Globus pallidus (tissue), 1 donor: ENCODE measurements around the gene CRIP1.

Experiments used
- DNase-seq: peaks from one replicate; pipeline ENCODE4 v3.0.0-alpha.2; 2015; ENCODE audit warnings: low spot score

Gene CRIP1

GRCh38 chr14:105505101-105505500 lies 18.4 kb downstream of the CRIP1 start:
- no peak for DNase-seq

DNA sequence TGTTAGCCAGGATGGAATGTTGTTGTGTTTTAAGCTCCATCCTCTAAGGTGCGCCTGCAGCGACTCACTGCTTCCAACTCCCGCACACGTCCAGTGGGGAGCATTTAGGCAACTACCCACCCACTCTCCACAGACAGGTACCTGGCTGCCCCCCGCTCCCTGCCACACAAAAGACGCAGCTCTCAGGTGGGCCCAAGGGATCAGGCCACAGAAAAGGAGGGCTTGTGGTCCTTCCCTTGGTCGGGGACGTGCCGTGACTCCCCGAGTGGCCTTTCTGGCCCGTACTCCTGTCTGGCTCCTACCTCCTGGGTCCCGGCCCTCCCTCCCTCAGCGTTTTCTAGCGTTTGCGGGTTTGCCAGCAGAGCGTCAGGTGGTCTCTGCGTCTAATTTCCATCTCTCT lies 20.6 kb downstream of the CRIP1 start:
- DNase-seq = no peak

- no peak for DNase-seq
These were observed 21.4 kb downstream of the CRIP1 start for GRCh38 chr14:105508069-105508468.

- DNase-seq = no peak
These were observed 21.9 kb downstream of the CRIP1 start for GRCh38 chr14:105508601-105509000.

GRCh38 chr14:105517096-105517495 lies 30.4 kb downstream of the CRIP1 start:
- DNase-seq = no peak

- no peak for DNase-seq
These were observed 33.4 kb downstream of the CRIP1 start for GRCh38 chr14:105519946-105520698.

DNA sequence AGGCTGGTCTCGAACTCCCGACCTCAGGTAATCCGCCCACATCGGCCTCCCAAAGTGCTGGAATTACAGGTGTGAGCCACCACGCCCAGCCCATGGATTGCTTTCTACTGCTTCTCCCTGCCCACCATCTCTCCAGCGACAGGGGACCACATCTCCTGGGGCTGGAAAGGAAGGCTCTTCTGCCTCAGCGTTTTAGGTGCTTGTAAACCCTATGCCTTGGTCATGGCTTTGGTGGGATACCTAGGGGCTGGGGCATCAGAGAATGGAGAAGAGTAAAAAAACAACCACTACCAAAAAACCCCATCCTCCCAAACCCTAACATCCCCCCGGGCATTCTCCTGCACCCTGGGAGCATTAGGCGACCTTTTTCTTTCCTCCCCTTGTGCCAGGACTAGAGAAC lies 38.6 kb downstream of the CRIP1 start:
- no peak for DNase-seq

DNA sequence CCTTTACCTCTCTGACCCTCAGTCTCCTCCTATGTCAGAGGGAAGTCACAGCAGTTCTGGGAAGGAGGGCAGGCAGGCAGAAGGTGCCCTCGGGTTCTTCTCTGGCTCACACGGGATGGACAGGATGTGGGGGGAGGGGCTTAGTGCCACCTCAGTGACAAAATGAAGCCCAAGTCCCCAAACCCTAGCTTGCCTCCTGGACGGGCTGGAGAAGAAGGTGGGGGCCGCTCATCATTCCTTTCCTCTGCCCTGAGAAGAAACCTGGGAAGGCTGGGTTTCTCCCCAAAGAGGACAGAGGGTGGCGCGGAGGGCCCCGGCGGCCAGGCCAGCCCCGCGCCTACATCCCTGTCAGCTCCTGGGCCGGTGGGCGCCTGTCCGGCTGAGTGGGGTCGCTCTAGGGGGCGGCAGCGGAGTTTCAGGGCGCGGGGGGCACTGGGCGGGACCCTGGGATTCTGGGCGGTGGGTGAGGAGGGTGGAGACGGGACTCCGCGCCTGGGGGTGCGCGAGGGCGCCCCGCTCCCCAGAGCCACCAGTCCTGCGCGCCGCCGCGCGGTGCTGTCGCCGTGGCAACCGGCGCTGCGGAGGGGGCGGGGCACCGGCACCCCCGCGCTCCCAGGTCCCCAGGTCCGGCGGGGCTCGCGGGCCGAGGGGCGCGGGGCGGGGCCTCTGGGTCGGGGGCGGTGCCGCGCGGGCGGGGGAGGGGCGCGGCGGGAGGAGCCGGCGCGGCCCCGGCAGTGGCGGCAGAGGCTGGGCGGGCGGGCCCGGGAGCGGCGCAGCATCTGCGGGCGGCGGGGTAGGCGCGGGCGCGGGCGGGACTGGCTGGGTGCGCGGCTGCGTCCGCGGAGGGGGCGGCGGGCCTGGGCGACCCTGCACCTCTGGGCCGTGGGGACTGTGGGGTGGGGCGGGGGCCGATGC lies 39.4 kb downstream of the CRIP1 start, which contains the start of gene TMEM121:
Gene TMEM121 (plus strand): TSS at position 723 of the 915 bp plus-strand sequence. CDS start 2,252 bp downstream, outside the sequence.
- peak; percentile 45 for DNase-seq

DNA sequence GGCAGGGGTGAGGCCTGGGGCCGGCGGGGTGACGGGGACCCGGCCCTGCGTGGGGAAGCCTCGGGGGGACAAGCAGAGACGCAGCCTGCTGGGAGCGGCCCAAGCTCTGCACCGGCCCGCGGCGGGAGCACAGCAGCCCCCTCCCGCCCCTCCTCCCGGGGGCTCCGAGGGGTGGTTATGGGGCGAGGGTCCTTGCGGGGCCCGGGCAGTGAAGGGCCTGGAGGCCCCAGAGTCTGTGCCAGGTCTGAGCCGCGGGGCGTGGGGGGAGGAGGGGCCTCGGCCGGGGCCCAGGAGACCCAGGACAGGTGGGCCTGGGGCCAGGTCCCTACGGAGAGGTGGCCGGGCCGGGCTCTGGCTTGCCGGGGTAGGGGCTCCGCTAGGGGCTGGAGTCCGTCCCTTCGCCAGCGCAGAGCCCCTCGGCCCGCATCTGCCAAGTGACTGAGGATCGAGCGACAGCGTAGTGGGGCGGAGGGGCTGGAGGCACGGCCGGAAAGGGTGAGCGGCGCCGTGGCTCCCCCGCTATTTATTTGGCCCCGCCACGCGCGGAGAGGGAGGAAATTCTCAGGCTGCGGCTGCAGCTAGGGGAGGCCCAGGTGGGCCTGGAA lies 40.2 kb downstream of the CRIP1 start:
- DNase-seq = no peak

- no peak for DNase-seq
These were observed 40.7 kb downstream of the CRIP1 start for GRCh38 chr14:105527381-105527825.

- DNase-seq = peak; percentile 78
These were observed 41.3 kb downstream of the CRIP1 start for GRCh38 chr14:105527826-105528585.

DNA sequence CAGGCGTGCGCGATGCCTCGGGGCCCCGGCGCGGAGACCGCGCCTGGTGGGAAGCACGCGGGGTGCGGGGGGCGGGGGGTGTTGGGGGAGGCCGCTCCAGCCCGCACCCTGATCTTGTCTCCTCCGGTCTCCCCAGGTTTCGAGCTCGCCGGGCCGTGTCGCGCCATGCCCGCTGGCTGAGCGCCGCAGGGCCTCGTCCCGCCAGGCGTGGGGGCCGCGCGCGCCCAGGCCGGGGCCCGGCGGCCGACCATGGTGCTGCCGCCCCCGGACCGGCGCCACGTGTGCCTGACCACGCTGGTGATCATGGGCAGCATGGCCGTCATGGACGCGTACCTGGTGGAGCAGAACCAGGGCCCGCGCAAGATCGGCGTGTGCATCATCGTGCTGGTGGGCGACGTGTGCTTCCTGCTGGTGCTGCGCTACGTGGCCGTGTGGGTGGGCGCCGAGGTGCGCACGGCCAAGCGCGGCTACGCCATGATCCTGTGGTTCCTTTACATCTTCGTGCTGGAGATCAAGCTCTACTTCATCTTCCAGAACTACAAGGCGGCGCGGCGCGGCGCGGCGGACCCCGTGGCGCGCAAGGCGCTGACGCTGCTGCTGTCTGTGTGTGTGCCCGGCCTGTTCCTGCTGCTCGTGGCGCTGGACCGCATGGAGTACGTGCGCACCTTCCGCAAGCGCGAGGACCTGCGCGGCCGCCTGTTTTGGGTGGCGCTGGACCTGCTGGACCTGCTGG lies 42.1 kb downstream of the CRIP1 start:
- no peak for DNase-seq

- no peak for DNase-seq
These were observed 42.6 kb downstream of the CRIP1 start for GRCh38 chr14:105529319-105529568.

DNA sequence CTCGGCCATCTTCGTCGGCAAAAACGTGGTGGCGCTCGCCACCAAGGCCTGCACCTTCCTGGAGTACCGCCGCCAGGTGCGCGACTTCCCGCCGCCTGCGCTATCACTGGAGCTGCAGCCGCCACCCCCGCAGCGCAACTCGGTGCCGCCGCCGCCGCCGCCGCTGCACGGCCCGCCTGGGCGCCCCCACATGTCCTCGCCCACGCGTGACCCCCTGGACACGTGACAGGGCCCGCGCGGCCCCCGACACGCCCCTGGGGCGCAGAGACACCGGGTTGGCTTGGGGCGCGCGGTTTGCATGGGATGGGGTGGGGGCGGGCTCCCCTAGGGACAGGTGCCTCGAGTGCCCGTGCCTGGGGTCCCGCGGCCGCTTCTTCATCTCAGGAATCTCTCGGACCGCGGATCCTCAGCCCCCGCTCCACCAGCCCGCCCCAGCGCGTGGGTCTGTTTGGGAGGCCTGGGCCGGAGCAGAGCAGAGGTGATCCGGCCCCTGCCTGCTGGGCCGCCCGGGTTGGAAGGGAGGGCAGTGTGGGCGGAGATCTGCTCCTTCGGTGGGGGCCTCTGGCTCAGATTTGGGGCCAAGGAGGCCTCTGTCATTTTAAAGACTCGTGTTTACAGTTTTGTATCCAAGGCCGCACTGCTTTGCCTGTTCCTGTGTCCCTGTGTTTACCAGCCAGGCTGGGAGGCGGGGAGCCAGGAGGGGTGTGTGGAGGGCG lies 43.0 kb downstream of the CRIP1 start:
- DNase-seq = no peak

DNA sequence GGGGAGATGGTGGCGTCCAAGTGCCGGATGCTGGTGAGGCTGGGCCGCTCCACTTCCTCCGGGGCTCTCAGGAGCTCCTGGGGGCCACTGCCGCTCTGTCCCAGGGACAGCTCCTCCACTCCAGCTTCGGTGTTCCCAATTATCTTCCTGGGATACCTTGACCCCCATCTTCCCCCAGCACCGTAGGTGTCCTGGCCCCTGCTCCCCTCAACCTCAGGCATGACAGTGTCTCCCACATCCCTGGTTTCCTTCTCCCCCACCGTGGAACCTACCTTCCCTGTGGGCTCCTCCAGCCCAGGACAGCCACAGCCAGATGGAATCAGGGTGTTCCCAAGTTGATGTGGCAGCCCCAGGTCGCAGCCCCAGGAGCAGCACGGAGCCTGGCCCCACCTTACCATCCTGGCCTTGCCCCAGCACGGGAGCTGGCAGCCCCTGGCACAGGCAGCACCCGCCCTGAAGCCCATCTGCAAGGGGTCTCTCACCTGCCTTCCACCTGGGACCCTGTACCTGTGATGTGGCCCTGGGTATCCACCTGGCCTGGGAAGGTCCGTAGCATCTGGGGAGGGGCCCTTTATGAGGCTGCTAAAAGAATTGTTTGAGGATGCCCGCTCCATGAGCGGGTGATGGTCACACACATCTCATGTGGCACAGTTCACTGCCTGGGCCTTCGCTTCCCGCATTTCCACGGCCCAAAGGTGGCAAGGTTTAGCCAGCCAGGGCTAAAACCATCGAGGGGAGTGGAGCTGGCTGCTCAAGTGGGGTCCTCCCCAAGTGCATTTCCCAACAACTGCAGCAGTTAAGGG lies 43.8 kb downstream of the CRIP1 start:
- DNase-seq = no peak

DNA sequence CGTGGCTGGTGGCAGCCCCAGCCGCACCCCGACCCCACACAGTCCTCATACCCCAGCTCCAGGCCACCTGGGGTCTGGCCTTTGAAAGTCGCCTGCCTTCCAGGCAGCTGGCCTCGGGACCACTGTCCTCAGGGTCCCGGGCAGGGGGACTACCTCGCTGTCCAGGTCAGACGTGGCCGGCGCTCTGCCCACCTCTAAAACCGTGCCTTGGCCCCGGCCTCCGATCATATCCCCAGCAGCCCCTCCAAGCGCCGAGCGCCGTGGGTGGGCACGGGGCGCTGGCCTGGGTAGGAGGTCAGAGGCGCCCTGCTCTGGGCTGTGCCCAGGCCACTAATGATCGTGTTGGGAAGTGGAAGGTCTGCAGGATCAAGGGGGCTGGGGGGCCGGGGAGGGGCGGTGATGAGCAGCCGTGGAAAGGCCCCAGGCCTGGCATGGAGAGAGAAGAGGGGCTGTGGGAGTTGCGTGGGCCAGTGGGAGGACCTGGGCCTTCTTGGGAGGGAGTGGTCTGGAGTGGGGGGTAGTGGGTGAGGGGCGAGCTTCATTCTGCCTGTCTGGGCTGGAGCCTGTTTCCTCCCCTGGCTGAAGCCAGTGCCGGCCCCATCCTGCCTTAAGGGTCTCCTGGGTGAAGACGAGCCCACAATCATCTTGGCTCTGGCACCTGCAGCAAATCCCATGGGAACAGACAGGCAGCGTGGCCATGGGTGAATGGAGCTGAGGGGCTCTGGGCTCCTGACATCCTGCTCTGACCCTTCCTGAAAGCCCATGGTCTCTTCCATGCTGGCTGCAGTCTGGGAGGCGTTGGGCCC lies 44.6 kb downstream of the CRIP1 start:
- no peak for DNase-seq

DNA sequence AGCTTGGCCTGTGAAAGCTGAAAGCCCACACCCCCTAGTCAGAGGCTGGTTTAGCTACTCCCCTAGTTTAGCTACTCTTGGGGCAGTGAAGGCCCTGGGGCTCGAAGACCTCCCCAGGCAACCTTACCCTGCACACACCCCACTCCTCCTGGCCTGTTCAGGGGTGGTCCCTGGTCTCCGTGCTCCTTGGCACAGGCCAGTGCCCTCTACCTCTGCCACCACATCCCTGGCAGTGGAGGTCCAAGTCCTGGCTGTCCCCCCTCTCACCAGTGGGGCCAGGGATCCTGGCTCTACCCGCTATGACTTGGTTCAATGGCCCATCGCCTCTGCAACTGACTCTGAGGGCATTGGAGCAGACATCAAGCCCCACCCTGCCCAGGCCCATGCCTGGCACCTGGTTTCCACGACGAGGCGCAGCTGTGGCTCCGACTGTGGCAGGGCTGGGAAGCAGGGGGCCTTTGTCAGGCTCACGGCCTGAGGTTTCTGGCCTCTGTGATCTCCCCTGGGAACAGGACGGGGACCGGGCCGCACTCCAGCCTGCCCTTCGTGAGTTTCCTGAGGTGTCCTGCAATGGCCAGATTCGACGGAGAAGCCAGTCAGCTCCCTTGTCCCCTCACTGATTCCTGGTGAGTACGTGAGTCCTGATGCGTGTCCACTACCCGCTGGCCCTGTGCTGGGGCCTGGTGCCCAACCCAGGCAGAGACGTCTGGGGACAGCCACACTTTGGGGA lies 45.4 kb downstream of the CRIP1 start:
- no peak for DNase-seq

GRCh38 chr14:105532735-105533141 lies 46.1 kb downstream of the CRIP1 start:
- DNase-seq = no peak
